Endothelial cell (in vitro differentiated cells): ENCODE data around the gene BZW2. TPM values are rescaled to one million over a fixed set of nuclear protein-coding genes. Genes with fewer than 3 reads are reported as not detected.

Experiments used
- DNase-seq: peaks from one replicate; pipeline ENCODE4 v3.0.0; 2021; ENCODE audit warnings: low spot score
- H3K27ac Mint-ChIP-seq: one replicate; pipeline ENCODE4 v1.8.0; 2021; ENCODE audit warnings: mixed read lengths, inconsistent platforms; ENCODE audit not compliant: unreplicated experiment
- H3K27me3 Mint-ChIP-seq: one replicate; pipeline ENCODE4 v1.8.0; 2021; ENCODE audit warnings: mild to moderate bottlenecking, moderate library complexity, mixed read lengths, inconsistent platforms; ENCODE audit not compliant: unreplicated experiment
- H3K36me3 Mint-ChIP-seq: one replicate; pipeline ENCODE4 v1.8.0; 2021; ENCODE audit warnings: mild to moderate bottlenecking, low read depth, mixed read lengths, inconsistent platforms; ENCODE audit not compliant: unreplicated experiment
- H3K4me1 Mint-ChIP-seq: one replicate; pipeline ENCODE4 v1.8.0; 2021; ENCODE audit warnings: mild to moderate bottlenecking, mixed read lengths, inconsistent platforms; ENCODE audit not compliant: unreplicated experiment
- H3K4me3 Mint-ChIP-seq: one replicate; pipeline ENCODE4 v1.8.0; 2021; ENCODE audit warnings: mild to moderate bottlenecking, mixed read lengths, inconsistent platforms; ENCODE audit not compliant: unreplicated experiment
- H3K9me3 Mint-ChIP-seq: one replicate; pipeline ENCODE4 v1.8.0; 2021; ENCODE audit warnings: mixed read lengths, inconsistent platforms; ENCODE audit not compliant: unreplicated experiment
- total RNA-seq: library from RNA; stranded (reverse); fragmentation: NEBNext Ultra II Directional; extraction: Animal tissue kit (Norgen Biotek cat#: 25700); gene quantifications from one replicate; pipeline ENCODE4 v1.2.1, GENCODE V29; 2021; ENCODE audit not compliant: unreplicated experiment
- TF ChIP-seq, protein P1 (sequence below): fragments of 200-600 bp; sonication (generic); IDR thresholded peaks from one replicate; pipeline ENCODE4 v1.5.0; 2021; ENCODE audit warnings: antibody characterized with exemption; ENCODE audit not compliant: unreplicated experiment

Gene BZW2
- total RNA-seq, 1 donor from 2014 or later = 141 TPM

GRCh38 chr7:16616122-16616521, 29.9 kb upstream of the BZW2 start:
- H3K36me3 Mint-ChIP-seq = peaks cover 29% of the 10 kb centered on the region
- no peaks in the 10 kb centered on the region for H3K27me3 Mint-ChIP-seq
- H3K4me1 Mint-ChIP-seq = no peaks in the 10 kb centered on the region
- no peak for DNase-seq
- H3K9me3 Mint-ChIP-seq = no peaks in the 10 kb centered on the region
- H3K27ac Mint-ChIP-seq = no peak overlapping the region
- TF ChIP-seq, protein P1, sequence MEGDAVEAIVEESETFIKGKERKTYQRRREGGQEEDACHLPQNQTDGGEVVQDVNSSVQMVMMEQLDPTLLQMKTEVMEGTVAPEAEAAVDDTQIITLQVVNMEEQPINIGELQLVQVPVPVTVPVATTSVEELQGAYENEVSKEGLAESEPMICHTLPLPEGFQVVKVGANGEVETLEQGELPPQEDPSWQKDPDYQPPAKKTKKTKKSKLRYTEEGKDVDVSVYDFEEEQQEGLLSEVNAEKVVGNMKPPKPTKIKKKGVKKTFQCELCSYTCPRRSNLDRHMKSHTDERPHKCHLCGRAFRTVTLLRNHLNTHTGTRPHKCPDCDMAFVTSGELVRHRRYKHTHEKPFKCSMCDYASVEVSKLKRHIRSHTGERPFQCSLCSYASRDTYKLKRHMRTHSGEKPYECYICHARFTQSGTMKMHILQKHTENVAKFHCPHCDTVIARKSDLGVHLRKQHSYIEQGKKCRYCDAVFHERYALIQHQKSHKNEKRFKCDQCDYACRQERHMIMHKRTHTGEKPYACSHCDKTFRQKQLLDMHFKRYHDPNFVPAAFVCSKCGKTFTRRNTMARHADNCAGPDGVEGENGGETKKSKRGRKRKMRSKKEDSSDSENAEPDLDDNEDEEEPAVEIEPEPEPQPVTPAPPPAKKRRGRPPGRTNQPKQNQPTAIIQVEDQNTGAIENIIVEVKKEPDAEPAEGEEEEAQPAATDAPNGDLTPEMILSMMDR = no peak
- H3K4me3 Mint-ChIP-seq = no peak overlapping the region

- Mint-ChIP-seq H3K4me3 (no peak overlapping the region), H3K27ac (no peak overlapping the region), H3K9me3 (no peaks in the 10 kb centered on the region), H3K4me1 (no peaks in the 10 kb centered on the region), H3K27me3 (no peaks in the 10 kb centered on the region), H3K36me3 (peaks cover 33% of the 10 kb centered on the region)
- TF ChIP-seq, protein P1 = no peak
- DNase-seq = no peak
Measured at GRCh38 chr7:16616542-16616941, 29.4 kb upstream of the BZW2 start.

- Mint-ChIP-seq H3K36me3 (peaks cover 43% of the 10 kb centered on the region), H3K27me3 (no peaks in the 10 kb centered on the region), H3K9me3 (no peaks in the 10 kb centered on the region), H3K4me1 (no peaks in the 10 kb centered on the region), H3K4me3 (no peak overlapping the region), H3K27ac (no peak overlapping the region)
- TF ChIP-seq, protein P1 = no peak
- no peak for DNase-seq
Measured at GRCh38 chr7:16619979-16620408, 26.0 kb upstream of the BZW2 start.

DNA sequence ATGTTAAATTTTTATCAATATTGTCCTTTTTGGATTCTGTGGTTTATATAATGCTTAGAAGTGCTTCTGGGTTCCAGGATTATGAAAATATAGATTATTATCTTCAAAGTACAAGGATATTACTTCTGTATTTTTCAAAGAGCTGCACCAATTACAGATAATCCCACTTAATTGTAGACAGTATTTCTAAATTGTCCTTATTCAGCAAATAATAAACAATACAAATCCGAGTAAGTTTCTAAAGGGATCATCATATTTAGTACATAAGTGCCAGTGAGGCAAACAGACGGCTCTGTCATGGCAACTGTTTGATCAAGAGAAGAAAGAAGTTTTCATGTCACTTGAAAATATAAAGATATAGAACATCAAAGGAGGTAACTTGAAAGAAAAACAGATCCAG, 19.6 kb upstream of the BZW2 start:
- H3K9me3 Mint-ChIP-seq = no peaks in the 10 kb centered on the region
- H3K27me3 Mint-ChIP-seq = no peaks in the 10 kb centered on the region
- TF ChIP-seq, protein P1 = no peak
- H3K4me3 Mint-ChIP-seq = no peak overlapping the region
- H3K36me3 Mint-ChIP-seq = peaks cover 11% of the 10 kb centered on the region
- no peaks in the 10 kb centered on the region for H3K4me1 Mint-ChIP-seq
- no peak overlapping the region for H3K27ac Mint-ChIP-seq
- DNase-seq = no peak

GRCh38 chr7:16627236-16627635, 18.7 kb upstream of the BZW2 start:
- H3K27me3 Mint-ChIP-seq = no peaks in the 10 kb centered on the region
- H3K27ac Mint-ChIP-seq = no peak overlapping the region
- H3K4me3 Mint-ChIP-seq = no peak overlapping the region
- peaks cover 8% of the 10 kb centered on the region for H3K36me3 Mint-ChIP-seq
- TF ChIP-seq, protein P1 = no peak
- H3K4me1 Mint-ChIP-seq = peaks cover 4% of the 10 kb centered on the region
- H3K9me3 Mint-ChIP-seq = no peaks in the 10 kb centered on the region
- DNase-seq = no peak
